ENCODE results near the gene OGFOD3.

OGFOD3 gene

GRCh38 chr17:82375359-82376041 lies 42.9 kb downstream of the OGFOD3 start:
- no peak for TF ChIP-seq CTCF (IDR thresholded peaks at IDR 0.05)

GRCh38 chr17:82374626-82375331 lies 43.6 kb downstream of the OGFOD3 start:
- no peak for TF ChIP-seq CTCF (IDR thresholded peaks at IDR 0.05)

- TF ChIP-seq CTCF (IDR thresholded peaks at IDR 0.05) = no peak
Measured at GRCh38 chr17:82373731-82374625, 44.4 kb downstream of the OGFOD3 start.

GRCh38 chr17:82372249-82373071 lies 45.9 kb downstream of the OGFOD3 start:
- TF ChIP-seq CTCF (IDR thresholded peaks at IDR 0.05) = no peak

GRCh38 chr17:82371333-82372248 lies 46.8 kb downstream of the OGFOD3 start, which contains the start of gene UTS2R:
Gene UTS2R (plus strand): TSS chr17:82371765. CDS start chr17:82374325, 2,560 bp downstream.
- TF ChIP-seq CTCF (IDR thresholded peaks at IDR 0.05) = no peak

- no peak for TF ChIP-seq CTCF (IDR thresholded peaks at IDR 0.05)
Measured at GRCh38 chr17:82370471-82371332, 47.7 kb downstream of the OGFOD3 start.
